GM19035 (cell line): ENCODE data around the gene IDNK.

Experiments used
- ATAC-seq: cut with Tn5 transposase; IDR thresholded peaks from one replicate; pipeline ENCODE4 v1.9.1; 2021; ENCODE audit not compliant: unreplicated experiment

Gene IDNK

GRCh38 chr9:83633255-83633654 lies 10.3 kb downstream of the IDNK start:
- ATAC-seq: no peak

DNA sequence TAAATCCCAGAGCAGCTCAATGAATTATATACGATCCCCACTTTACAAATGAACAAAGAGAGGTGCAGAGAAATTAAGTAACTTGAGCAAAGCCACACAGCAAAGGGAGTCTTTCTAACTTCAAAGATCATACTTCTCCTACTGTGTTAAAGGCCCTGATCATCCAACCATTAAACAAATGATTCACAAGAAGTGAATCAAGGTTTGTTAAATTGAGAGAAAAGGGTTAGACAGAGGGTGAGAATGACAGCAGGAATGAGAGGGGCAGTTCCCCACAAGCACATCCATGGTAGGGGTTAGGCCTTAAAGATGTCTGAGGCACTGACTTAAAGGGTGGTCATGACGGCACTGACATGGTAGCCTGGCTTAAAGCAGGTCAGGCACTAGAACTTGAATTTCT lies 10.7 kb downstream of the IDNK start:
- ATAC-seq: no peak

- ATAC-seq: peak; percentile 52
Observed at GRCh38 chr9:83636813-83637212, 13.9 kb downstream of the IDNK start.

DNA sequence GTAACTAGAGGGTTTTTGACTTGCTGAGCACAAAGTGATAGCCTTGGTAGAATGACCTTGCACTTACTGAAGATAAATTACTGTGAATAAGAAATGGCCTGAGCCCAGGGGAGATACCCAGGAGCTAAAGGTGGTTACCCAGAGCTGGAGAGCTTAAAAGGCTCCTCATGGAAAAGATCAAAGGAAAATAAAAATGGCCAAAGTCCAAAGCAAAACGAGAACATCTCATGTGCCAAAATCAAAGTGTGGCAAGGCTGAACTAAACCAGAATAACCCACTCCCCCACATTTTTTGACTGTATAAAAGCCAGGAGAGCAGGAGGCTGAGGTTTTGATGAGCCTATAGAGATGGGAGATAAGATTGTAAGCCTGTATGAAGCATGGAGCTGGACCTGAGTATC lies 14.4 kb downstream of the IDNK start:
- ATAC-seq: no peak

GRCh38 chr9:83639266-83639665 lies 16.3 kb downstream of the IDNK start:
- no peak for ATAC-seq

DNA sequence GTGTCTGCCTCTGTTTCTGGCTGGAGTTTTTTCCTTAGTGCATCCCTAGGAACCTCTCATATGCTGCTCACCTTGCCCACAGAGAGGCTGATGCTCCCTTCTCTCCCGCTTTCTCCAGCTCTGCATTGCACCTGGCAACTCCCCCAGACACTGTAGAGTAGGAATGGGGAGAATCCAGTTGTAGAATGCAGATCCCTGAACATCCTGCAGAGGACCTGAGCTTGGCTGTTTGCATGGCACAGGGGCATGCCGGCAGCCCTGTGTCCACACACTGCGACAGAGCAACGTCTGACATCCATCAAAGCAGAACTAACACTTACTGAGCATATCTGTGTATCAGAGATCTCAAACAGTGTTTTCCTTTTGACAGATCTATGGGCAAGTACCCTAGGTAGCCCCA lies 19.9 kb downstream of the IDNK start:
- no peak for ATAC-seq

DNA sequence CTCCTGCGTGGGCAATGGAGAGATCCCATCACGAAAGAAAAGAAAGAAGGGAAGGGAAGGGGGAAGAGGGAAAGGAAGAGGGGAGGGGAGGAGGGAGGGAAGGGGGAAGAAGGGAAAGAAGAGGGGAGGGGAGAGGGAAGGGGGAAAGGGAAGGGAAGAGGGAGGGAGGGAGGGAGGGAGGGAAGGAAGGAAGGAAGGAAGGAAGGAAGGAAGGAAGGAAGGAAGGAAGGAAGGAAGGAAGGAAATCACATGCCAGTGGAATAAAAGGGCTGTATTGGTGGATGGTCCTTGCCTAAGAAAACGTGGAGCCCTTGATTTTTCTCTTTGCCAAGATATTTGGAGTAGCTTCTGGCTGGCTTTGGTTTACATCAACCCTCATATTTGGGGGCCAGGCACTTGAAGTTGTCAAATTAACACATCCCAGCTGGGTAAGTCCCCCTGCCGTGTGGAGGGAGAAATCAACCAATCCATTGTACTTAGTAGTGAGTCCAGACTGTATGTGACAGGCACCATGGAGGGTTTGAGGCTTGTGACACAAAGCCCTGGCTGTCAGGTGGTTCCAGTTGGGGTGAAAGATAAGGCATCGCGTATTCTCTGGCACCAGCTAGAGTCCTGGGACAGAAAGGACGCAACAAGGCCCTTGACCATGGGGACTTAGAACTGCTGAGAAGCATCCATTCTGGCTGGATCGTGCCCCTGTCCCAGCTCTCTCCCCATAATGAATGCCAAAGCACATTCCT lies 23.7 kb downstream of the IDNK start:
- no peak for ATAC-seq

DNA sequence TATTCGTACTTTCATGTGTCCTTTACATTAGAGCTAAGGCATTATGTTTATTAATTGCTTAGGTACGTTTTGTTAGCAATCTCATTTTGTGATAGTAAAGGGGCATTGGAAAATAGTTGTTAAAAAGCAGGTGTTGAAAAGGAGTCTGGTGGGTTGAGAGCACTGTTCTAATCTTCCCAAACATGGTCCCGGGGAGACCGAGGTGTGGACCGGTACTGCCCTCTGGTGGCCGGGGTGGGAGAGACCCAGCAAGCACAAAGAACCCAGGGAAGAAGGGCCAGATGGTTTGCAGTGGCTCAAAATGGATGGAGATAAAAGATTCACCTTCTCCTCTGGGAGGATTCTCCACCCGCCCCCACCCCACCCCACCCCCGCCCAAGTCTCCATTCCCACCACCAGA lies 26.1 kb downstream of the IDNK start:
- ATAC-seq: no peak

GRCh38 chr9:83649515-83649914 lies 26.6 kb downstream of the IDNK start:
- no peak for ATAC-seq

- no peak for ATAC-seq
Observed at GRCh38 chr9:83651558-83651957, 28.6 kb downstream of the IDNK start.

- ATAC-seq: no peak
Observed at GRCh38 chr9:83652433-83652832, 29.5 kb downstream of the IDNK start.

DNA sequence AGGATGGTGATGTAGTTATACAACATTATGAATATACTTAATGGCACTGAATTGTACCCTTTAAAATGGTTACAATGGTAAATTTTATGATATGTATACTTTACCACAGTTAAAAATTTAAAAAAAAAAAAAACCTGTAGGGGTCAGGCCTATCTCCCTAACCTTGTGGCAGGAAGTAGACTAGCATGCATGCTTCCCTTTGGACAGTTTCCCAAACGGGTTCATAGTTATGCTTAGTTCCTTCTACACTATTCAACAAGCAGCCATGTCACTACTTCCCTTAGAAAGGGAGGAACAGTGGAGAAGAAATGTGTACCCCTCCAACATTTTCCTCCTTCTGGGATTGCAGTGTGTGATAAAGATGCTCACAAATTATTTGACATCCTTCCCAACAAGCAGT lies 32.5 kb downstream of the IDNK start:
- no peak for ATAC-seq

- ATAC-seq: peak; percentile 47
Observed at GRCh38 chr9:83656032-83656680, 33.2 kb downstream of the IDNK start.

DNA sequence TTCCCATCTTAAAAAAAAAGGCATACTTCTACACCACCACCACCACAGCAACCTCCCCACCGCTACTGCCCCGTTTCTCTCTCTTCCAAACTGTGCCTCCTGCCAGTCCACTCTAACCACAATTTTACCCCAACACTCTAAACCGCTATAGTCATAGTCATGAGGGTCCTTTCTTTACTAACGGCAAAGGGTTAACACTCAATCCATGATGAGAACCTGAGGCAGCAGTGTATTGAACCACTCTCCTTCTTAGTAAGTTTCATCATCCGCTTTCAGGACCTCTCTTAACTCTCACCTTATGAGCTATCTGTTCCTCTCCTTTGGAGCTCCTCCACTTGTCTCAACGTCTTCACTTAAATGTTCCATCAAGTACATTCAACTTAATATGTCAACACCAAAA lies 34.0 kb downstream of the IDNK start:
- ATAC-seq: no peak

DNA sequence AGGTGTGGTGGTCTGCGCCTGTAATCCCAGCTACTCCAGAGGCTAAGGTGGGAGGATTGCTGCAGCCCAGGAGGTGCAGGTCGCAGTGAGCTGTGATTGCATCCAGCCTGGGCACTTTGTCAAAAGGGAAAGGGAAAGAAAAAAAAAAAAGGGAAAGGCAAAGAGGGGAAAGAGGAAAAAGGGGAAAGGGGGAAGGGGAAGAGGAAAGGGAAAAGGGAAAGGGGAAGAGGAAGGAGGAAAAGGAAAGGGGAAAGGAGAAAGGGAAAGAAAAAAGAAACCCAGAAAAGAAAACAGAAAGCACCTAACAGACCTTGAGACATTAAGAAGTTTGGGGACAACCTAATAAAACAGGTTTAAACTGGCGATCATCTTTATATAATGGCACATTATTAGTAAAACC lies 40.0 kb downstream of the IDNK start:
- no peak for ATAC-seq

DNA sequence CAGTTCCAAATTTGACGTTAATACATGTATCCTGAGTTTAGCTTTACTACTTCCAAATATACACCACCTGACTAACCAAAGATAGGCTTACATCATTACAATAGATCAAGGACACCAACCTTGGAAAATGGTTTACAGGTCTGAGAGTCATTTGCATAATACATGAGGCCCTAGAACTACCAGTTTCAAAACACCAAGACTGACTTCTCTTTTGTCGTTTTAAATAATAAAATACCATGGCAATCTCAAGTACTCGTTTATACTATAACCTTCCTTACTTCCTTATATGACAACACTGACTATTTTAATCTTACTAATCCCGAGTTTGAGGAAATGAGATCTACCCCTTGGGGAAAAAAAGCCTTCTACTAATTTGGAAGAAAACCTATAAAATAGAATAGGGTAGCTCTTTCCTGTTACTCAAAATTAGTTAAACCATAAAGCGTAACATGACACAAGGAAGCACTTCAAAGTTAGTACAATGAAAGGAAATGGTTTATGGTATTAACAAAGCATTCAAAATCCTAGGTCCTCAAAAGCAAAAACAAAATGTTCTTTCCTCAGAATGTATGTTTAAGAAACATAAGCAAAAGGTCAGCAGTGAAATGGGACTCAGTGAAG lies 42.7 kb downstream of the IDNK start:
- peak; percentile 79 for ATAC-seq

GRCh38 chr9:83669067-83669466 lies 46.1 kb downstream of the IDNK start:
- ATAC-seq: no peak

- ATAC-seq: no peak
Observed at GRCh38 chr9:83670381-83670780, 47.4 kb downstream of the IDNK start.

DNA sequence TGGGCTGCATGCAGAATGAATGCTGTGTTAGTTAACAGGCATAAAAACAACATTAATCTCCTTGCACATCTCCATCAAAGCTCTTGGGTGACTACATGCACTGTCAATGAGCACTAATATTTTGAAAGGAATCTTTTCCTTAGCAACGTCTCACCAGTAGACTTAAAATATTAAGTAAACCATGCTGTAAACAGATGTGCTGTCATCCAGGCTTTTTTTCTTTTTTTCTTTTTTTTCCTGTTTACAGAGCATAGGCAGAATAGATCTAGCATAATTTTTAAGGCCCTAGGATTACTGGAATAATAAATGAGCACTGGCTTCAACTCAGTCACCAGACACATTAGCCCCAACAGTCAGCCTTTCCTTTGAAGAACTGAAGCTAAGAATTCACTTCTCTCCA lies 48.5 kb downstream of the IDNK start:
- ATAC-seq: no peak

DNA sequence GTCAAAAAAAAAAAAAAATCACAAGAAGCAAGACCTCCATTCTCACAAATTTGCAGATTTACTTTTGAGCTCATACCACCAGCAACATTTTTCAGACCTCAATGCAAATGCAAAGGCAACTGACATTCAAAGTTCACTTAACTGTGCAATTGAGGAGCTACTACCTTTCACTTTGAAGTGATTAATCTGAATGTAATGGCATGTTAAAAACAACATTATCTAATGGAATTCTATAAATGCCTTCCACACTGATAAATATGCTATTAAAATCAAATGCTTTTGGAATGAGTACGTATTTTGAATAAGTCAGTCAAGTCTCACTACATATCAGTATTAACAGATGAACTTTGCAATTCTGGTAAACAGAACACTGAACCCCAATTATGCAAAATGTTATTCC lies 52.5 kb downstream of the IDNK start:
- no peak for ATAC-seq

GRCh38 chr9:83677596-83677995 lies 54.7 kb downstream of the IDNK start:
- no peak for ATAC-seq

DNA sequence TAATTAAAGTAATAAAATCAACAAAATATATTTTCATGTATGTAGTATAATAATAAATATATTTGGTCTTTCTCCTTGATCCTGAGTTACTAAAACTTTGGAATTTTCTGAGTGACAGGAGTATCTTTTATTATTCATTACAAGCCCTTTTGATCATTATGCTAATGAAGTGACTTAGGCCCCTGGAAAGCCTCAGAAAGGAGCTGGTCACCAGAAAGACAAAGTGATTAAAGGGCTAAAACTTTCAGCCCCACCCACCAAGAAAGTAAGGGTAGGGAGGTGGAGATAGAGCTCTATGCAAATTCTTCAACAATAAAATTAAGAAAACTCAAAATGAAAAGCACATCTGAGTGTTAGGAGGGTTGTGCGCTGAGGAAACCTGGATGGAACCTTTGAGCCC lies 57.3 kb downstream of the IDNK start:
- no peak for ATAC-seq
